GM18870 (cell line): ENCODE measurements around the gene TRIM2.

ENCODE experiments used
- ATAC-seq: cut with Tn5 transposase; IDR thresholded peaks from one replicate; pipeline ENCODE4 v1.9.1; 2021; ENCODE audit warnings: moderate library complexity; ENCODE audit not compliant: unreplicated experiment

The TRIM2 gene

GRCh38 chr4:153246446-153247115 lies 42.3 kb downstream of the TRIM2 start:
- no peak for ATAC-seq

- ATAC-seq = no peak
These were observed 42.9 kb downstream of the TRIM2 start for GRCh38 chr4:153247116-153247490.

- ATAC-seq = no peak
These were observed 44.5 kb downstream of the TRIM2 start for GRCh38 chr4:153248641-153249198.

GRCh38 chr4:153249199-153250041 lies 45.2 kb downstream of the TRIM2 start:
- peak; percentile 87 for ATAC-seq

- no peak for ATAC-seq
These were observed 47.9 kb downstream of the TRIM2 start for GRCh38 chr4:153252122-153252521.

- ATAC-seq = no peak
These were observed 51.0 kb downstream of the TRIM2 start for GRCh38 chr4:153255233-153255632.

- peak; percentile 73 for ATAC-seq
These were observed 52.9 kb downstream of the TRIM2 start for GRCh38 chr4:153257151-153257620.

GRCh38 chr4:153257991-153258390 lies 53.7 kb downstream of the TRIM2 start:
- no peak for ATAC-seq

GRCh38 chr4:153258750-153259149 lies 54.5 kb downstream of the TRIM2 start:
- ATAC-seq = no peak

- no peak for ATAC-seq
These were observed 55.4 kb downstream of the TRIM2 start for GRCh38 chr4:153259661-153260060.

- no peak for ATAC-seq
These were observed 55.9 kb downstream of the TRIM2 start for GRCh38 chr4:153260132-153260531.

GRCh38 chr4:153260553-153261300 lies 56.5 kb downstream of the TRIM2 start:
- no peak for ATAC-seq

- no peak for ATAC-seq
These were observed 57.2 kb downstream of the TRIM2 start for GRCh38 chr4:153261461-153261860.

GRCh38 chr4:153261914-153262313 lies 57.7 kb downstream of the TRIM2 start:
- ATAC-seq = no peak

GRCh38 chr4:153265306-153266047 lies 61.2 kb downstream of the TRIM2 start:
- ATAC-seq = no peak

GRCh38 chr4:153266988-153267387 lies 62.7 kb downstream of the TRIM2 start:
- no peak for ATAC-seq

GRCh38 chr4:153267890-153268289 lies 63.6 kb downstream of the TRIM2 start:
- ATAC-seq = no peak

GRCh38 chr4:153268295-153268694 lies 64.1 kb downstream of the TRIM2 start:
- ATAC-seq = no peak

GRCh38 chr4:153269218-153269990 lies 65.2 kb downstream of the TRIM2 start:
- no peak for ATAC-seq

GRCh38 chr4:153270361-153270760 lies 66.1 kb downstream of the TRIM2 start:
- no peak for ATAC-seq
